GM18951 (cell line): ENCODE measurements around the gene ID1.
"Not testable (repeated sequence)": the region's sequence is repeated elsewhere in the genome, so short reads cannot be mapped to it uniquely, and the experiment has no call there.

Source experiments
- POLR2A ChIP-seq: IDR thresholded peaks from 4 replicates; pipeline ENCODE4 v1.6.1; 2011; ENCODE audit warnings: mild to moderate bottlenecking; ENCODE audit not compliant: insufficient read length, insufficient read depth; ENCODE audit errors: extremely low read depth
- in situ Hi-C: fragments of 300-500 bp; cut with MboI; formaldehyde crosslinking; loops from one replicate; pipeline ENCODE4 v1.12.0; 2022; ENCODE audit warnings: low sequenced_read_pairs, mixed read lengths, inconsistent platforms; ENCODE audit not compliant: unreplicated experiment

The ID1 gene

DNA sequence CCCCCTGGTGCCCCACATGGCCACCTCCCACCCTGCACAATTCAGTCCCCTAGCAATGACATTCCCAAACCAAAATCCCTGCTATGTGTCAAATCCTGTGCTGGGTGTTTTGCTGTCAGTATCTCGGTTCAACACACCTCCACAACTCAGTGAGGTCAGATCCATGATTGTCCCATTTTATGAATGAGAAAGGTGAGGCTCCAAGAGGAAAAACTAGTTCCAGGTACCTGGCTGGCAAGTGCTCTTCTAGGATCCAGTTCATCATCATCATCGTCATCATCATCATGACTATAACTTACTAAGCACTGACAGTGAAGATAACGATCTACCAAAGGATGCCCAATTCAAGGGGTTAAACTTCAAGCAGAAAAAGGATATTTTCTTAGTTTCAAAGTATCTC lies 15.2 kb downstream of the ID1 start:
- in situ Hi-C loops = no loop called here
- no peak for TF ChIP-seq POLR2A

DNA sequence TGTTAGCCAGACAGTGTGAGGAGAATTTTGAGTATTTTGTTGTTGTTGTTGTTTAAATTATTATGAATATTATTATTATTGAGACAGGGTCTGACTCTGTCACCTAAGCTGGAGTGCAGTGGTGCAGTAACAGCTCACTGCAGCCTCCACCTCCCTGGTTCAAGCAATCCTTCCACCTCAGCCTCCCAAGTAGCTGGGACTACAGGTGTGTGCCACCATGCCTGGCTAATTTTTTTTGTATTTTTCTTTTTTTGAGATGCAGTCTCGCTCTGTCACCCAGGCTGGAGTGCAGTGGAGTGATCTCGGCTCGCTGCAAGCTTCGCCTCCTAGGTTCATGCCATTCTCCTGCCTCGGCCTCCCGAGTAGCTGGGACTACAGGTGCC lies 18.0 kb downstream of the ID1 start:
- in situ Hi-C loops = not testable (repeated sequence)

DNA sequence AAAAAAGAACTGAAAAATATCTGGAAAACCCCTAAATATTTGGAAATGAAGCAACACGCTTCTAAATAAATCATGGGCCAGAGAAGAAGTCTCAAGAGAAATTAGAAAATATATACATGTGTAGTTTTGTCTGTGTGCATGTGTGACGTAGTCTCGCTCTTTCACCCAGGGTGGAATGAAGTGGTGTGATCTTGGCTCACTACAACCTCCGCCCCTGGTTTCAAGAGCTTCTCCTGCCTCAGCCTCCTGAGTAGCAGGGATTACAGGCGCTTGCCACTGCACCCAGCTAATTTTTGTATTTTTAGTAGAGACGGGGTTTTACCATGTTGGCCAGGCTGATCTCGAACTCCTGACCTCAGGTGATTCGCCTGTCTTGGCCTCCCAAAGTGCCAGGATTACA lies 21.4 kb downstream of the ID1 start:
- in situ Hi-C loops = not testable (repeated sequence)

DNA sequence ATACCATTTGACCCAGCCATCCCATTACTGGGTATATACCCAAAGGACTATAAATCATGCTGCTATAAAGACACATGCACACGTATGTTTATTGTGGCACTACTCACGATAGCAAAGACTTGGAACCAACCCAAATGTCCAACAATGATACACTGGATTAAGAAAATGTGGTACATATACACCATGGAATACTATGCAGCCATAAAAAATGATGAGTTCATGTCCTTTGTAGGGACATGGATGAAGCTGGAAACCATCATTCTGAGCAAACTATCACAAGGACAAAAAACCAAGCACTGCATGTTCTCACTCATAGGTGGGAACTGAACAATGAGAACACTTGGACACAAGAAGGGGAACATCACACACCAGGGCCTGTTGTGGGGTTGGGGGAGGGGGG lies 23.0 kb downstream of the ID1 start:
- in situ Hi-C loops = not testable (repeated sequence)

DNA sequence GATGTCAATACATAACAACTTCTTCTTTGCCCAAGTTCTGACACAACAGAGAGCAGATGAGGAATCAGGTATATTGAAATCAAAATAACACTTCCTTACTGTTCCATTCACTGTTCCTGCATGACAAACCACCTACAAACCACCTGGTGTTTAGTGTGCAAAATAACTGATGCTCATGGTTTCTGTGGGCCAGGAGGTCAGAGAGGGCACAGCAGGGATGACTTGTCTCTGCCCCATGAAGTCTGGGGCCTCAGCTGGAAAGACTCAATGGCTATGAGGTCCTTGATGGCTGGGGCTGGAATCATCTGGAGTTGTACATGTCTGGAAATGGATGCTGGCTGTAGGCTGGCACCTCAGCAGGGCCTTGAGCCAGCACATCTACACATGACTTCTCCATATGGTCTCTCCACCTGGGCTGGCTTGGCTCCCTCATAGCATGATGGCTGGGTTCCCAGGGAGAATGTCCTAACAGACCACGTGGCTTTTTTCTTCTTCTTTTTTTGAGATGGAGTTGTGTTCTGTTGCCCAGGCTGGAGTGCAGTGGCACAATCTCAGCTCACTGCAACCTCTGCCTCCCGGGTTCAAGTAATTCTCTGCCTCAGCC lies 25.2 kb downstream of the ID1 start:
- no peak for TF ChIP-seq POLR2A
- in situ Hi-C loops = no loop called here

DNA sequence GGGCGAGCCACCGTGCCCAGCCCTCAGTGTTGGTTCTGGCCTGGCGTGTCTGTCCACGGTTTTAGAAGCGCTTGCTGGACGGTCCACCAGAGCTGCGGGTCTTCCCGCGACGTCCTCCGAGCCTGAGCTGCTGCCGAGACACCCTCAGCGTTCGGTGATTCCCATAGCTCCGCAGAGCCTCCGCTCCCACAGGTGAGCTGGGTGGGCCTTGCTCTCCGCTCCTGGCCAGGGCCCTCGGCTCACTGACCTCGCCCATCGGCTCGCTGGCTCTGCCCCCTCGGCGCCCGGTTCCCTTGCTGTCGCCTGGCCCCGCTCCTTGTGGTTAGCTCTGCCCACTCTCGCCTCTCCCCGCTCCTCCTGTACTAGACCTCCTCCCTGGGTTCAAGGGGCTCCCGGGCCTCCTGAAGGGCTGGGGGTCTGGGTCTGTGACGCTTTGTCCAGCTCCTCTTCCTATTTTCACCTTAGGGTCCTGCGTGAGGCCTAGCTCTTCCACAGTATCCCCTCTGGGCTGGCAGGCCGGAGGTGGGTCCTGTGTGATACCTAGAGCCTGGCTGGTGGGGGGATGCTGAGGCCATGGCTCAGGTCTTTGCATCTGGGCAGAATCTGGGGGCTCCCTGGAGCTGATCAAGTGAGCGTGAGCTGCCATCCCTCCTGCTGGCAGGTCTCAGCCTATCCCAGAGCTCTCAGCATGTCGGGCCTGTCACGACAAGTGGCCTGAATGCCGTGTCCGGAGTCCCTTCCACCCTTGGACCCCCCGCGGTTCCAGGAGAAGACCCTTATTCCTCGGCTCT lies 27.7 kb downstream of the ID1 start:
- TF ChIP-seq POLR2A = no peak
- in situ Hi-C loops = no loop called here

DNA sequence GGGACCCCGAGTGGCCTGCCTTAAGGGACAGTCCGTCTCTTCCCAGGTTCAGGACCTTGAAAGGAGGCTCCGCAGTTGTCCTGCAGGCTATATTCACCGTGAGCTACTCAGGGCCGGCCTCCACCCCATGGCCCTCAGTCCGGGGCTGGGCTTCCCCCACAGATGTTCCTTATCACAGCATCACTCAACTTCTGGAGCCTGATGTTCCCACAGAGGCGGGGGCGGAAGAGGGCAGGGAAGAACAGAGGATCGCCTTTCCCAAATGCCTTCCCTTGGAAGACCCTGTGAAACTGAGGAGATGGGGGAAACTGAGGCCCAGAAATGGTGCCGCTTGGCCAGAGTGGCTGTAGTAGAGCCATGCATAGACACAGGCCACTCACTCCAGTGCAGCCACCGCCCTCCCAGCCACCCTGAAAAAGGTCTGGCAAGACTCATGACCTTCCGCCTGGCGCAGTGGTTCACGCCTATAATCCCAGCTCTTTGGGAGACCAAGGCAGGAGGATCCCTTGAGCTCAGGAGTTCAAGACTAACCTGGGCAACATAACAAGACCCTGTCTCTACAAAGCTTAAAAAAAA lies 28.3 kb downstream of the ID1 start:
- no peak for TF ChIP-seq POLR2A
- in situ Hi-C loops = no loop called here

DNA sequence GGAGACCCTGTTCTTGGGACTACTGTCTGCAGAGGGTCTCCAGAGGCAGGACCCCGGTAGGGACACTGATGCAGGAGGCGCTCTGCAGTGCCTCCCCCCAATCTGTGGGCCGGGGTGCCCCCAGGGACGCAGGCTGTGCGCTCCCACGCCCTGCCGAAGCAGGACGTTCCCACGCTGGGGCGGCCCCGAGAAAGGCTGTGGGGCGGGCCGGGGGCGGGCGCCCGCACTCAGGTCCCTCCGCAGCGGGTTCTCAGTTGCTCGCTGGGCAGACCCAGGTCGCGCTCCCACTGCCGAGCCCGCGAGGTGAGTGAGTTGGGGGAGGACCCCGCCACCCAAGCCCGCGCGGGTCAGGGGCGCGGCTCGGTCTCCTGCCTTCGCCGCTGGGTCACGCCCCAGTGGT lies 32.6 kb downstream of the ID1 start, which contains the start of gene COX4I2:
COX4I2 (plus strand) TSS at position 253 of the 400 bp plus-strand sequence. CDS start 1,106 bp downstream, outside the sequence.
- in situ Hi-C loops = no loop called here
- no peak for TF ChIP-seq POLR2A

DNA sequence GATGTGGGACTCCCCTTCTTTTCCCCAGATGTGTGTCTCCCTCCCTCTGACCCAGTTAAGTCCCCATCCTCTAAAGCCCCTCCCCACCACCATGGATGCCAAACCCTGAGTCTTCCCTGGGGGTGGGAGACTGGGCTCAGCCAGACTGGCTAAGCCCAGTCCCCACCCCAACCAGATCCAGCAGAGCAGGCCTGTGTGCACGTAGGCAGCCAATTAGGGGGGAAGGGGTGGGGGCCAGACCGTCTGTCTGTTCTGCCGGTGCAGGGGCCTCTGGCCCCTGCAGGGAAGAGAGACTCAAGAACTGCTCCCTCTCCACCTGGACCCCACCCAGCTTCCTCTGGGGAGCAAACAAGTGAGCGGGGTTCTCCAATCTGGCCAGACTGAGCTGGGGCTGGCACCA lies 33.2 kb downstream of the ID1 start:
- in situ Hi-C loops = no loop called here
- no peak for TF ChIP-seq POLR2A

DNA sequence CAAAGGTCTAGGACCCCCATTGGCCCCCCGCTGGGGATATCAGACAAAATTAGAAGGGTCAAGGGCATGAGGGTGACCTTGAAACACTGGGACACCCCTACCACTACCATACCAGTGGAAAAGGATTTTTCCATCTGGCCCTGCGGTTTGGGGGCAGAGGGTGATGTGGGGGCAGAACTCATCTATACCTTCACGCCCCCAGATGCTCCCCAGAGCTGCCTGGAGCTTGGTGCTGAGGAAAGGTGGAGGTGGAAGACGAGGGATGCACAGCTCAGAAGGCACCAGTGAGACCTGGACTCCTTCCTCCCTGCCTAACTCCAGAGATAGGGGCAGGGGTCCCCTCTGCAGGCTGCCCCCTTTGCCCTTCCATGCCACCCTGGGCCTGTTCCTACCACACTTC lies 33.7 kb downstream of the ID1 start:
- no peak for TF ChIP-seq POLR2A
- in situ Hi-C loops = no loop called here

DNA sequence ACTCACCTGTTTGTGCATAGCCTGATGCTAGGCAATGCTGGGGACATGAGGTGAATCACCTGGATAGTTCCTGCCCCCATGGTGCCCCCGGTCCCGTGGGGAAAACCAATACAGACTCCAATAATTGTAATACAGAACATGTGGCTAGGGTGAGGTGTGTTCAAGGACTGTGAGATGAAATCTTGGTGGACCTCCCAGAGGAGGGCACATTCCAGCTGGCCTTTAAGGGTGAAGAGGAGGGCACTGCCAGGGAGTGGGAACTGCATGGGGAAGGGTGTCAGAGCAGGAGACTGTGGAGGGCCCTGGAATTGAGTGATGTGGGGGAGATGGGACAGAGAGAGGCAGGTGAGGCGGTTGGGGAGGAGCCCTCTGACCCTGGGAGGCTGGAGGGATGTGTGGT lies 35.2 kb downstream of the ID1 start:
- TF ChIP-seq POLR2A = no peak
- in situ Hi-C loops = no loop called here

DNA sequence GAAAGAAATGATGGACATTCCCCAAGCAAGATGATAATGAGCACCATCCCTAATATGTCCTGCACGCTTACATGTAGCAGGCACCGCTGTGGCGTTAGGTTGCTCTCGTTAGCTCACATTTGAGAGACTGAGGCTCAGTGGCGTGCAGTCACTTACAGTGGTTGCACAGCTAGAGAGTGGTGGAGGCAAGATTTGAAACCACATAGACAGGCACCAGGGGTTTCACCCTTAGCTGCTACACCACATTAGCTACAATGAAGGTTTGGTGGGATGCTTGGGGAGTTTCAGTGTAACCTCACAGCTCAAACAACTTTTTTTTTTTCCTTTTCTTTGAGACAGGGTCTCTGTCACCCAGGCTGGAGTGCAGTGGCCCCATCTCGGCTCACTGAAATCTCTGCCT lies 36.3 kb downstream of the ID1 start:
- in situ Hi-C loops = no loop called here
- TF ChIP-seq POLR2A = no peak

DNA sequence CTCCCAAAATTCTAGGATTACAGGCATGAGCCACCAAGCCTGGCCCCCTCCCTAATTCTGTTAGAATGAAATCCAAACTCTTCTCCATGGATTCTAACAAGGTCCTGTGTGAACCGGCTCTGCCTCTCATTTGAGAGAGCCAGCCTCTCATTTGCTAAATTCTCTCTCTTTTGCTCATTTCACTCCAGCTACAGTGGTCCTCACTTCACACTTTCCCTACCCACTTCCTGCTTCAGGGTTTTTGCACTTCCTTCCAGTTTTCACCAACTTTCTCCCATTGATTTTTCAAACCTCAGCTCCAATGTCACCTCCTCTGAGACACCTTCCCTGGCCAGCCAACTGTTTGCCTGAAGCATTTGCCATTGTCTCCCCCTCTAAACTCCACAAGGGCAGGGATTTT lies 37.7 kb downstream of the ID1 start:
- no peak for TF ChIP-seq POLR2A
- in situ Hi-C loops = no loop called here

DNA sequence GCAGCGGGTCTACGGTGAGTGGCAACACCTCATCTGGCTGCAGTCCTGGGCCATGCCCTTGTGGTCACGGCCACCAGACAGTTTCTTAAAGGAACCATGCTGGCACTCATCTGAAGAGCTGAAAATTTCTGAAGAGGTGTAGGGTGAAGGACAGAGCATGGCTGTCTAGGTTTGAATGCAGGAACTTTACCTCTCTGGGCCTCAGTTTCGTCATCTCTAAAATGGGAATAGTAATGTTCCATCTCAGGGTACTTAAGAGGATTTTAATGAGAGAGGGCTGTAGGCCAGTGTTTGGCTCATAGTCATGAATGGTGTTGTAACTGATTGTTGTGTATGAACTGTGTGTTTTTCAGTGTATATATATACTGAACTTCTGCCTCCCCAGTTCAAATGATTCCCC lies 38.4 kb downstream of the ID1 start:
- TF ChIP-seq POLR2A = no peak
- in situ Hi-C loops = no loop called here
